HepG2 (cell line): Measurements from ENCODE around the gene SCP2D1. TPM values are rescaled to one million over a fixed set of nuclear protein-coding genes. Genes with fewer than 3 reads are reported as not detected.

Experiments used
- ATAC-seq: fragments of 200-7000 bp; cut with Tn5 transposase; 3 replicates; pipeline ENCODE4 v1.9.1; 2020; ENCODE audit warnings: mild to moderate bottlenecking, moderate library complexity
- Bru-seq: library from RNA; stranded (reverse); fragments of 400-500 nt; gene quantifications from one replicate; lab custom pipeline; 2021; lab: Mats Ljungman, UMichigan
- BruChase-seq, 2 experiments: library from RNA; stranded (reverse); fragments of 400-500 nt; gene quantifications; one replicate each; lab custom pipeline; 2021; lab: Mats Ljungman, UMichigan
- BruUV-seq: library from RNA; stranded (reverse); fragments of 400-500 nt; replicated peaks from 2 replicates; lab custom pipeline; 2021; lab: Mats Ljungman, UMichigan
- CTCF ChIA-PET: fragments of 300-600 bp; formaldehyde crosslinking; extraction: SDS; loops from one replicate; lab custom pipeline; 2021; ENCODE audit warnings: low total read pairs, inconsistent platforms, low intra/inter-chr PET ratio; lab: Yijun Ruan, JAX
- POLR2A ChIA-PET: fragments of 350-600 bp; sonication (Branson Sonifier 250); formaldehyde crosslinking; loops from one replicate; lab custom pipeline; 2020; ENCODE audit warnings: antibody characterized with exemption, inconsistent platforms; lab: Yijun Ruan, JAX
- DNase-seq: peaks from one replicate; pipeline ENCODE4 v3.0.0-alpha.2; 2015; ENCODE audit warnings: low spot score
- FAIRE-seq: peaks from 3 replicates; lab custom pipeline; 2011; peaks lifted over from hg19 to GRCh38; lab: Jason Lieb, UNC
- H2AFZ ChIP-seq: one replicate; pipeline ENCODE4 v1.6.1; 2011; ENCODE audit warnings: low read length, inconsistent platforms
- H3K27ac ChIP-seq: fragments of 300-600 bp; 3 replicates; pipeline ENCODE4 v1.8.0; 2011; ENCODE audit warnings: mixed run types, mild to moderate bottlenecking, mixed read lengths, low read length, inconsistent platforms; ENCODE audit not compliant: insufficient read depth; ENCODE audit errors: extremely low read length
- H3K27me3 ChIP-seq, 2 experiments: fragments of 200-600 bp in 1 of 2; 2 replicates in 1 of 2; 3 replicates in 1 of 2; pipeline versions ENCODE4 v1.6.0 to v1.8.0; 2011; ENCODE audit warnings: low read length in 2 of 2, mild to moderate bottlenecking in 2 of 2, moderate library complexity in 2 of 2, inconsistent platforms in 1 of 2; ENCODE audit not compliant: insufficient read depth in 2 of 2, control insufficient read depth in 1 of 2
- H3K36me3 ChIP-seq, 2 experiments: fragments of 200-600 bp in 1 of 2; replicated peaks in 1 of 2; 2 replicates in 1 of 2; 3 replicates in 1 of 2; pipeline versions ENCODE4 v1.5.1 to v1.8.0; 2011; ENCODE audit warnings: low read length in 2 of 2, inconsistent platforms in 1 of 2; ENCODE audit not compliant: insufficient read depth in 2 of 2, control insufficient read depth in 1 of 2
- H3K4me1 ChIP-seq: 2 replicates; pipeline ENCODE4 v1.5.1; 2012; ENCODE audit warnings: low read length, inconsistent platforms; ENCODE audit not compliant: insufficient read depth
- H3K4me2 ChIP-seq: 2 replicates; pipeline ENCODE4 v1.6.0; 2011; ENCODE audit warnings: low read depth, low read length, inconsistent platforms
- H3K4me3 ChIP-seq, 3 experiments: fragments of 200-600 bp in 1 of 3; sonication (generic), shearing (Covaris generic) in 1 of 3; replicated peaks in 1 of 3; 2 replicates each; pipeline ENCODE4 v1.5.1; 2011 to 2016; ENCODE audit warnings: low read length in 3 of 3, inconsistent platforms in 2 of 3, low read depth in 2 of 3, mild to moderate bottlenecking in 2 of 3, control low read depth in 1 of 3, mixed read lengths in 1 of 3; ENCODE audit not compliant: insufficient read depth in 1 of 3
- H3K79me2 ChIP-seq: one replicate; pipeline ENCODE4 v1.6.1; 2011; ENCODE audit warnings: low read length, inconsistent platforms; ENCODE audit not compliant: insufficient read depth
- H3K9ac ChIP-seq: 2 replicates; pipeline ENCODE4 v1.6.0; 2011; ENCODE audit warnings: mild to moderate bottlenecking, low read depth, low read length, inconsistent platforms; ENCODE audit not compliant: insufficient read depth
- H3K9me3 ChIP-seq: 2 replicates; pipeline ENCODE4 v1.5.1; 2012; ENCODE audit warnings: mild to moderate bottlenecking, low read length
- H4K20me1 ChIP-seq: 2 replicates; pipeline ENCODE4 v1.6.0; 2011; ENCODE audit warnings: inconsistent platforms, mild to moderate bottlenecking, low read length, moderate library complexity; ENCODE audit not compliant: insufficient read depth
- KDM2A ChIP-seq: sonication (generic); formaldehyde crosslinking; IDR thresholded peaks from 2 replicates; pipeline ENCODE4 v1.4.0; 2020; ENCODE audit warnings: low read depth, missing genetic modification reagents, borderline replicate concordance
- PCBP1 ChIP-seq: fragments of 200-400 bp; formaldehyde crosslinking; IDR thresholded peaks from 2 replicates; pipeline ENCODE4 v1.6.1; 2017; ENCODE audit warnings: mild to moderate bottlenecking, low read depth, low read length, borderline replicate concordance
- PITX1 ChIP-seq: sonication (generic); formaldehyde crosslinking; IDR thresholded peaks from 2 replicates; pipeline ENCODE4 v1.5.1; 2020; ENCODE audit warnings: mild to moderate bottlenecking, missing genetic modification reagents
- PPARG ChIP-seq: conservative IDR thresholded peaks from 2 replicates; pipeline ENCODE4 v1.6.1; 2016; ENCODE audit warnings: missing biosample characterization, missing genetic modification reagents
- SNAPC4 ChIP-seq: sonication (generic); formaldehyde crosslinking; IDR thresholded peaks from 2 replicates; pipeline ENCODE4 v1.4.0; 2020; ENCODE audit warnings: mild to moderate bottlenecking, missing genetic modification reagents
- TOE1 ChIP-seq: sonication (generic); formaldehyde crosslinking; IDR thresholded peaks from 2 replicates; pipeline ENCODE4 v1.4.0; 2020; ENCODE audit warnings: mild to moderate bottlenecking, missing genetic modification reagents
- ZBTB3 ChIP-seq: sonication (generic); formaldehyde crosslinking; IDR thresholded peaks from 2 replicates; pipeline ENCODE4 v1.4.0; 2020; ENCODE audit warnings: low read depth, mild to moderate bottlenecking, moderate library complexity, missing genetic modification reagents, borderline replicate concordance
- ZNF414 ChIP-seq: sonication (generic); formaldehyde crosslinking; IDR thresholded peaks from 2 replicates; pipeline ENCODE4 v1.5.0; 2020; ENCODE audit warnings: missing genetic modification reagents
- WGBS: methylation state at CpG from one replicate; pipeline ENCODE4 v1.1.6; 2017; ENCODE audit warnings: low lambda C conversion rate; 5-methylcytosine and 5-hydroxymethylcytosine counted together
- in situ Hi-C: cut with HindIII; loops from 2 replicates; pipeline ENCODE4 v1.10.0; 2017; ENCODE audit warnings: low pct_unique_long_range_greater_than_20kb; ENCODE audit not compliant: extremely low pct_ligation_motif_present
- intact Hi-C: fragments of 100-400 bp; cut with micrococcal nuclease; formaldehyde crosslinking; loops from one replicate; pipeline ENCODE4 v1.10.0; 2022; ENCODE audit not compliant: unreplicated experiment
- long read RNA-seq, 2 experiments: library from RNA in 1 of 2; library from polyadenylated mRNA in 1 of 2; stranded (forward) in 1 of 2; unstranded in 1 of 2; transcript quantifications; one replicate each; pipeline ENCODE4 v2.0.0, GENCODE V29; 2019 to 2022
- polyA minus RNA-seq, 3 experiments: library from RNA; depleted of rRNA, polyadenylated mRNA; stranded (reverse); fragments of >200 nt; gene quantifications; 2 replicates each; pipeline ENCODE4 v1.2.3, GENCODE V29; 2011; ENCODE audit warnings: low replicate concordance in 1 of 3
- polyA plus RNA-seq, 8 experiments: library from polyadenylated mRNA; depleted of rRNA in 3 of 8; stranded (reverse) in 7 of 8; unstranded in 1 of 8; fragments of >200 nt; fragmentation: Illumina TruSeq in 4 of 8; extraction: Trizol in 4 of 8; gene quantifications; 2 replicates each; pipeline versions ENCODE4 v1.2.1 to v1.2.3, GENCODE V29; 2011 to 2016; ENCODE audit warnings: low read depth in 4 of 8, missing spikeins in 1 of 8, mixed read lengths in 1 of 8; ENCODE audit not compliant: insufficient read depth in 1 of 8
- total RNA-seq, 5 experiments: library from RNA; depleted of rRNA; stranded (reverse); fragments of >200 nt; fragmentation: Illumina TruSeq; extraction: Trizol; gene quantifications; 2 replicates each; pipeline ENCODE4 v1.2.3, GENCODE V29; 2016; ENCODE audit warnings: low read depth in 1 of 5
- TF ChIP-seq, protein P1 (sequence below): sonication (generic); formaldehyde crosslinking; IDR thresholded peaks from 2 replicates; pipeline ENCODE4 v1.4.0; 2020; ENCODE audit warnings: missing genetic modification reagents, borderline replicate concordance

Gene SCP2D1
- not detected in 2 replicates for total RNA-seq (2016; rRNA removed; fragmentation: Illumina TruSeq; extraction: Trizol)
- total RNA-seq (2016; cell fraction: cytosol; rRNA removed; fragmentation: Illumina TruSeq; extraction: Trizol; ENCODE audit: low read depth), result not detected in 2 replicates
- total RNA-seq (2016; cell fraction: insoluble cytoplasmic fraction; rRNA removed; fragmentation: Illumina TruSeq; extraction: Trizol), result not detected in 2 replicates
- total RNA-seq (2016; cell fraction: membrane; rRNA removed; fragmentation: Illumina TruSeq; extraction: Trizol), result not detected in 2 replicates
- total RNA-seq (2016; cell fraction: nucleus; rRNA removed; fragmentation: Illumina TruSeq; extraction: Trizol), result not detected in 2 replicates
- not detected in 2 replicates for polyA plus RNA-seq (2011; rRNA removed)
- not detected in 2 replicates for polyA plus RNA-seq (2011; cell fraction: cytosol; rRNA removed)
- polyA plus RNA-seq (2011; cell fraction: nucleus; rRNA removed), result not detected in 2 replicates
- polyA plus RNA-seq (2012), result not detected in 2 replicates
- not detected in 2 replicates for polyA plus RNA-seq (2016; cell fraction: cytosol; fragmentation: Illumina TruSeq; extraction: Trizol; ENCODE audit: low read depth)
- not detected in 2 replicates for polyA plus RNA-seq (2016; cell fraction: insoluble cytoplasmic fraction; fragmentation: Illumina TruSeq; extraction: Trizol; ENCODE audit: low read depth)
- polyA plus RNA-seq (2016; cell fraction: membrane; fragmentation: Illumina TruSeq; extraction: Trizol; ENCODE audit: low read depth), result not detected in 2 replicates
- polyA plus RNA-seq (2016; cell fraction: nucleus; fragmentation: Illumina TruSeq; extraction: Trizol; ENCODE audit: insufficient read depth, low read depth), result not detected in 2 replicates
- polyA minus RNA-seq (2011; rRNA and poly(A)+ RNA removed; ENCODE audit: low replicate concordance), result not detected in 2 replicates
- polyA minus RNA-seq (2011; cell fraction: cytosol; rRNA and poly(A)+ RNA removed), result not detected in 2 replicates
- polyA minus RNA-seq (2011; cell fraction: nucleus; rRNA and poly(A)+ RNA removed), result not detected in 2 replicates
- Bru-seq, nascent RNA, result not detected
- not detected for BruChase-seq, experiment 1, labeled RNA remaining after a 6-hour chase
- percentile 27 among the genes with signal in this experiment for BruChase-seq, experiment 2, labeled RNA remaining after a 2-hour chase
- long read RNA-seq, experiment 1, result 0 reads
- long read RNA-seq, experiment 2, result 0 reads

DNA sequence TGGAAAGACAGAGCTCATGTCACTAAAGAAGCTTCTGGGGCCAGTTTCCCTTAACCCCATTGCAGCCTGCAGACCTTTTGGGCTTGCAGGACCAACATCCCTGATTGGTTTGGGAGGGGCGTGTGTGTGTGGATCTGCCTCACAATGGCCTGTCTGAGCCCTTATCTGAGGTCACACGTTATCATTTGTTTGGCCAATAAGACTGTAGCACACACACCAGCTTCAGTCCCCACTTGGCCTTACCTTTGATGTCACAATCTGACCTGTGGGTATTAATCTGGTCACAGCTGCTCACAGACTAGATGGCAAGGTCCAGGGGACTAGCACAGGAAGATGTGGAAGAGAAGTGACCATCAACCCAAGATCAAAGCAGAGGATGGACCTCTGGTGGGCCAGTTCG lies at the start of gene SCP2D1:
Gene SCP2D1, plus strand, starts transcription at position 301 of the 400 bp plus-strand sequence. Its CDS starts 33 bp downstream, at position 334.
- no peak for FAIRE-seq
- Histone ChIP-seq H3K4me1 (no peaks in the 10 kb centered on the region), H3K4me3 (no peak within 1 kb of the TSS), H3K27ac (no peak within 1 kb of the TSS), H4K20me1 (no peaks in the 10 kb centered on the region), H3K9ac (no peak within 1 kb of the TSS), H3K4me2 (no peak within 1 kb of the TSS), H3K36me3 (no peaks in the 10 kb centered on the region), H3K27me3 (peaks cover 1 to 22% of the 10 kb centered on the region in 2 experiments; a peak in 2 of 5 replicates), H3K79me2 (no peaks in the 10 kb centered on the region), H2AFZ (no peak within 1 kb of the TSS), H3K9me3 (no peaks in the 10 kb centered on the region)
- no peak for DNase-seq
- in situ Hi-C loops (no loop called here), intact Hi-C loops (no loop called here)
- ChIA-PET POLR2A (no interaction called here), CTCF (no interaction called here)
- BruUV-seq, result no TSS peak
- no peak for ATAC-seq
- WGBS, result 0% methylated on average over 3 of the region's 3 CpGs
- TF ChIP-seq PPARG (CRISPR knock-in tag) (no peak), KDM2A (CRISPR knock-in tag) (no peak), PCBP1 (no peak), TOE1 (CRISPR knock-in tag) (no peak), ZNF414 (CRISPR knock-in tag) (no peak), ZBTB3 (CRISPR knock-in tag) (no peak), SNAPC4 (no peak), PITX1 (no peak)
- TF ChIP-seq, protein P1, sequence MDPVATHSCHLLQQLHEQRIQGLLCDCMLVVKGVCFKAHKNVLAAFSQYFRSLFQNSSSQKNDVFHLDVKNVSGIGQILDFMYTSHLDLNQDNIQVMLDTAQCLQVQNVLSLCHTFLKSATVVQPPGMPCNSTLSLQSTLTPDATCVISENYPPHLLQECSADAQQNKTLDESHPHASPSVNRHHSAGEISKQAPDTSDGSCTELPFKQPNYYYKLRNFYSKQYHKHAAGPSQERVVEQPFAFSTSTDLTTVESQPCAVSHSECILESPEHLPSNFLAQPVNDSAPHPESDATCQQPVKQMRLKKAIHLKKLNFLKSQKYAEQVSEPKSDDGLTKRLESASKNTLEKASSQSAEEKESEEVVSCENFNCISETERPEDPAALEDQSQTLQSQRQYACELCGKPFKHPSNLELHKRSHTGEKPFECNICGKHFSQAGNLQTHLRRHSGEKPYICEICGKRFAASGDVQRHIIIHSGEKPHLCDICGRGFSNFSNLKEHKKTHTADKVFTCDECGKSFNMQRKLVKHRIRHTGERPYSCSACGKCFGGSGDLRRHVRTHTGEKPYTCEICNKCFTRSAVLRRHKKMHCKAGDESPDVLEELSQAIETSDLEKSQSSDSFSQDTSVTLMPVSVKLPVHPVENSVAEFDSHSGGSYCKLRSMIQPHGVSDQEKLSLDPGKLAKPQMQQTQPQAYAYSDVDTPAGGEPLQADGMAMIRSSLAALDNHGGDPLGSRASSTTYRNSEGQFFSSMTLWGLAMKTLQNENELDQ, result no peak
